ENCODE measurements around the gene KCNK2. TPM values are rescaled to one million over a fixed set of nuclear protein-coding genes. Genes with fewer than 3 reads are reported as not detected.

Gene KCNK2
- polyA plus RNA-seq, 1 donor (not counting 4 experiments of a cell fraction or from before 2014, with no cell fraction given) = 0.10 TPM

- TF ChIP-seq CTCF (optimal IDR thresholded peaks at IDR 0.05 in 1 of 3, IDR thresholded peaks at IDR 0.05 in 1 of 3, conservative IDR thresholded peaks at IDR 0.05 in 1 of 3; ENCODE audit: extremely low read depth in 1 of 3, insufficient read depth in 2 of 3, low read length in 3 of 3) = no peak
- TF ChIP-seq EZH2 (IDR thresholded peaks at IDR 0.05; ENCODE audit: low read length) = no peak
- Histone ChIP-seq H3K9me3 (ENCODE audit: control insufficient read depth, low read depth, low read length) (no peaks in the 10 kb centered on the region), H3K27me3 (ENCODE audit: control insufficient read depth, extremely low read depth, insufficient read depth, low read length) (no peaks in the 10 kb centered on the region), H3K36me3 (ENCODE audit: control insufficient read depth in 2 of 2, extremely low read depth in 1 of 2, insufficient read depth in 2 of 2, low read length in 2 of 2) (no peaks in the 10 kb centered on the region), H4K20me1 (ENCODE audit: control insufficient read depth, extremely low read depth, insufficient read depth, low read length) (no peaks in the 10 kb centered on the region), H3K27ac (ENCODE audit: control insufficient read depth, insufficient read depth, low read length) (no peak overlapping the region), H2AFZ (ENCODE audit: control insufficient read depth, low read length) (no peak overlapping the region), H3K4me1 (ENCODE audit: control insufficient read depth, extremely low read depth, insufficient read depth, low read length) (no peaks in the 10 kb centered on the region), H3K4me3 (ENCODE audit: control insufficient read depth in 2 of 3, extremely low read depth in 1 of 3, insufficient read depth in 2 of 3, low read depth in 1 of 3, low read length in 3 of 3) (no peak overlapping the region), H3K4me2 (ENCODE audit: control insufficient read depth, extremely low read depth, insufficient read depth, low read depth, low read length) (no peak overlapping the region), H3K79me2 (ENCODE audit: control insufficient read depth, insufficient read depth, low read length) (no peaks in the 10 kb centered on the region), H3K9me1 (ENCODE audit: control insufficient read depth, extremely low read depth, insufficient read depth, low read length) (no peaks in the 10 kb centered on the region), H3K9ac (ENCODE audit: control insufficient read depth, extremely low read depth, insufficient read depth, low read length) (no peak overlapping the region)
- peak; percentile 17 for FAIRE-seq
- dilution Hi-C loops (cut with MboI; ENCODE audit: extremely low pct_ligation_motif_present, low sequenced_read_pairs) = no loop called here
- no peak for DNase-seq (ENCODE audit: low read depth, low spot score)
Measured at GRCh38 chr1:215055281-215055935, 27.1 kb upstream of the KCNK2 start.

DNA sequence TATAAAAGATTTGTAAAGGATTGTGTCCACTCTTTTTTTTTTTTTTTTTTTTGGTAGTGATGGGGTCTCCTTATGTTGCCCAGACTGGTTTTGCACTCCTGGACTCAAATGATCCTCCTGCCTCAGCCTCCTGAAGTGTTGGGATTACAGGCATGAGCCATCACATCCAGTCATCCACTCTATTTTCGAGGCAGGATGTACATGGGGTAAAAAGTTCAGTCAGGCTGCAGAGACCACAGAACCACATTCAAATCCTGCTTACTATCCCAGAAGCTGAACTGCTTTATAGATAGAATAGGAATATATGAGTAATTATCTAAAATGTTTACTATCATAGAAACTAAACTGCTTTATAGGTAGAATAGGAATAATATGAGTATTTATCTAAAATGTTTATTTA lies 26.0 kb upstream of the KCNK2 start:
- no peaks in the 10 kb centered on the region for H3K9me1 ChIP-seq (ENCODE audit: control insufficient read depth, extremely low read depth, insufficient read depth, low read length)
- no peak for TF ChIP-seq EZH2 (IDR thresholded peaks at IDR 0.05; ENCODE audit: low read length)
- TF ChIP-seq CTCF (optimal IDR thresholded peaks at IDR 0.05 in 1 of 3, IDR thresholded peaks at IDR 0.05 in 1 of 3, conservative IDR thresholded peaks at IDR 0.05 in 1 of 3; ENCODE audit: extremely low read depth in 1 of 3, insufficient read depth in 2 of 3, low read length in 3 of 3) = no peak
- DNase-seq (ENCODE audit: low read depth, low spot score) (no peak), FAIRE-seq (no peak)
- H3K36me3 ChIP-seq (ENCODE audit: control insufficient read depth in 2 of 2, extremely low read depth in 1 of 2, insufficient read depth in 2 of 2, low read length in 2 of 2) = no peaks in the 10 kb centered on the region
- H4K20me1 ChIP-seq (ENCODE audit: control insufficient read depth, extremely low read depth, insufficient read depth, low read length) = no peaks in the 10 kb centered on the region
- no peak overlapping the region for H3K27ac ChIP-seq (ENCODE audit: control insufficient read depth, insufficient read depth, low read length)
- H3K27me3 ChIP-seq (ENCODE audit: control insufficient read depth, extremely low read depth, insufficient read depth, low read length) = no peaks in the 10 kb centered on the region
- H3K79me2 ChIP-seq (ENCODE audit: control insufficient read depth, insufficient read depth, low read length) = no peaks in the 10 kb centered on the region
- H2AFZ ChIP-seq (ENCODE audit: control insufficient read depth, low read length) = no peak overlapping the region
- no peak overlapping the region for H3K4me3 ChIP-seq (ENCODE audit: control insufficient read depth in 2 of 3, extremely low read depth in 1 of 3, insufficient read depth in 2 of 3, low read depth in 1 of 3, low read length in 3 of 3)
- H3K4me2 ChIP-seq (ENCODE audit: control insufficient read depth, extremely low read depth, insufficient read depth, low read depth, low read length) = no peak overlapping the region
- no peak overlapping the region for H3K9ac ChIP-seq (ENCODE audit: control insufficient read depth, extremely low read depth, insufficient read depth, low read length)
- H3K4me1 ChIP-seq (ENCODE audit: control insufficient read depth, extremely low read depth, insufficient read depth, low read length) = no peaks in the 10 kb centered on the region
- dilution Hi-C loops (cut with MboI; ENCODE audit: extremely low pct_ligation_motif_present, low sequenced_read_pairs) = no loop called here
- no peaks in the 10 kb centered on the region for H3K9me3 ChIP-seq (ENCODE audit: control insufficient read depth, low read depth, low read length)

Measured in keratinocyte (primary cell).